NCI-H748 (cell line): Measurements from ENCODE around the gene SLC38A1.
"Not testable (repeated sequence)": the region's sequence is repeated elsewhere in the genome, so short reads cannot be mapped to it uniquely, and the experiment has no call there.

Source experiments
- DNase-seq: peaks from one replicate; lab custom pipeline; 2025; ENCODE audit not compliant: unreplicated experiment; lab: John Stamatoyannopoulos, UW

SLC38A1 gene

GRCh38 chr12:46209170-46209569, 59.7 kb downstream of the SLC38A1 start:
- DNase-seq: peak; percentile 23

DNA sequence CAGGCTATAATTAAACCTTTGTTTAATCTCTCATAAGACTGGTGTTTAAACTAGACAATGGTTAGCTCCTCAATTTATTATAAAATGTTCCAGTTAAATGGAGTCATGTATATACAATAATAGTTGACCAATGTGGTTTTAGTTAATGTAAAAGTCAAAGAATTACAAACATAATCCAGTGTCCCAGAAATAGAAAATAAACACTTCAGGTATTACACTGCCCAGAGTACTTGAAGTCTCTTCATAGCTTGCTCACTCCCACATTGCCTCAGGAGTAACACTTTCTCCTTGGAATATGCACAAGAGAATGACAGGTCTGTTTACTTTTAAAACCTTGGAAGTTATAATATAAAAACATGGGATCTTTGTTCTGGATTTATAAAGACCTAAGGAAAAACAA, 60.5 kb downstream of the SLC38A1 start:
- DNase-seq: no peak

- no peak for DNase-seq
Measured at GRCh38 chr12:46207644-46208043, 61.2 kb downstream of the SLC38A1 start.

DNA sequence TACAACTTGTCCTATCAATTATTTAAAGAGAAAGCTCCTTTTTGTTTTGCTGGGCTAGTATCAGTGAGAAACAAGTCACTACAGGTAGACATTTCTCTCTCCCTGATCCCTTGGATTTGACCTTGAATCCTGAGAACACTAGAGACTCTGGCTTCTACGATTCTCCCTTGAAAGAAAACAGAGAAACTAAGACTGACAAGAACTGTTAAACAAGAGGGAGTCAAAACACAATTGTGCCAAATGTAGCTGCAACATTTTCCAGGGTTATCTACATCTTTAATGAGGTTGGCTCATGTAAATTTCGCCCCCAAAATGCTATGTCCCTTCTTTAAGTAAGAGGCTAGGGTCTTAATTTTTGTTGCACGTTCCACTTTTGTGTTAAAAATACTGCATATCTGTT, 62.4 kb downstream of the SLC38A1 start:
- no peak for DNase-seq

DNA sequence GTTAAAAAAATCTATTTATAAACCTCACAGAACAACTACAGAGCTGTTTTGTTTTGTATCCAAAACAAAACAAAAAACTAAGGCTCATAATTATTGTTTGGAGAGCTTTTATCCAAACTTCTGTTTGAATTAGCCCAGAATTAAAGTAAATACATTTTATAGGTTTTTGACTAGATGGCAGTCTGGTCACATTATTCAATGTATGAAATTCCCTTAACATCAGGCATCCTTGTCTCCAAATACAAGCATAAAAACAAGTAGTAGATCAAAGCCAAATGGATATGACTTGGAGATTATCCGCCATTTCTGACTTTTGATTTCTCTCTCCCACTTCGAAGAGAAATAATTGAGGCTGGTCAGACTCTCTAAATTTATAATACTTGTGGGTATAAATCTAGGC, 63.5 kb downstream of the SLC38A1 start:
- DNase-seq: no peak

GRCh38 chr12:46201284-46201789, 67.5 kb downstream of the SLC38A1 start:
- DNase-seq: no peak

DNA sequence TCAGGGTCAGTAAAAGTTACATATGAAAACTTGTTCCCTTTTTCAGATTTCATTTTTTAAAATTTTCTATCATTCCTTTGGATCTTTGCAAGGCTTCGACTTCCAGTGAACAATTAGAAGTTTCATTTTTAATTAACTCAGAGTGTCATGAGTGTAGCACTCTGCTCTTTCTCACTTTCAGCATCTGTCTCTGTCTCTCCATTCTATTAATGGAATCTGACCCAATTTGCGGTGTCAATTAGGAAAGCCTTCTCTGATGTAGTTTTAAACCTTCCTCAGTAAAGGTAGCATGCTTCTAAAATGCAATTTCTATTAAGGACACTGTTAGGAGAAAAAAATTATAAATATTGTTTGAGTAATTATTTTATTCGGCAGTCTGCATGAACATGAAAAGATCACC, 68.3 kb downstream of the SLC38A1 start:
- DNase-seq: no peak

DNA sequence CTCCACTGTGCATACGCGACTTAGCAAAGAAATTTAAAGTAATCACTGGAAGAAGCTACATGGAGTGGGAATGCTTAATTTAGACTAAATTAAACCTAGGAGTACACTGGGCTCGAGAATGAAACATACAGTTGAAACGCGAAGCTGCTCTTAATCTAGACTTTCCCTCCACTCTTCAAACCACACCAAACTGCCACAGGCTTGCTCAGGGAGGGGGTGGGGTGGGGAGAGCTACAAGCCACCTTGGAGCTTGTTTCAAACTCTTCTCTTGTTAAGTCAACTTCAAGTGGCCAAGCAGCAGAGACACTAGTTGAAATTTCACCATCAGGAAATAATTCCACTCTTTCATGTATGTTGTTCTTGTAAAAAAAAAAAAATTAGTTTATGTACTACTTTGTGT, 69.9 kb downstream of the SLC38A1 start:
- no peak for DNase-seq

GRCh38 chr12:46197883-46198282, 71.0 kb downstream of the SLC38A1 start:
- DNase-seq: no peak

GRCh38 chr12:46190533-46190932, 78.3 kb downstream of the SLC38A1 start:
- DNase-seq: not testable (repeated sequence)

- no peak for DNase-seq
Measured at GRCh38 chr12:46188170-46188569, 80.7 kb downstream of the SLC38A1 start.

GRCh38 chr12:46187023-46187422, 81.8 kb downstream of the SLC38A1 start:
- DNase-seq: no peak

DNA sequence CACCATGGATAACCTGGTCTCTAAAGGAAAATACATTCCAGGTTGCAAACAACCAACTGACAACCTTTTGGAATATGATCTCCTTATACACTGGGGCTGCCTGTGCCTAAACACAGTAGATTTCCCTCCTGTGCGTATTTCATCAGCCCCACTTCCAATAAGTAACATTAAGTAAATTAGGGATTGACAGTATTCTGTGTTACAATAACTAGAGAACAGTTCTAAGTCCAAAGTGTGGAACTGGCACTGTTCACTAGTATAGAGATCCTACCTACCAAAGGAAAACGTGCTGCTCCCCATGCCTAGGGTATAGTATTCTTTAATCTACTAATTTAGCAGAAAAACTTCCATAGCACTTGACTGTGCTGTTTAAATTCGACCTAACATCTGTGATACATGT, 82.8 kb downstream of the SLC38A1 start:
- DNase-seq: no peak

DNA sequence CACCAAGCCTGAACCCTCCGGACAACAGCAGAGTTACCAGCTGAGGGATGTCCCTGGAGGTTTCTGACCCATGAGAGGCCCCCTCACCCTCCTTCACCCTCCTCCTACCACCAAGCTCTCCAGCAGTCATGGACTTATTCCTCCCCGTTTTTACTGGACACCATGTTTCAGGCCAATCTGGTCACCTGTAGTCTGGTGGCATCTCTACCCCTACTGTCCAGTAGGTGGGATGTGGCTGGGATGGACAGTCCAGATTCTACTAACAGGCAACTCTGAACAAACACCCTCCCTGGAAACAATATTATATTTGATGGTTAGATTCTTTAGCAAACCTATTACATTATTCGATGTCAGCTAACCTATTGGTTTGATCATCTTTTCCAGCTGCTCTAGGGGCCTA, 83.2 kb downstream of the SLC38A1 start:
- no peak for DNase-seq

- no peak for DNase-seq
Measured at GRCh38 chr12:46184798-46185595, 83.8 kb downstream of the SLC38A1 start.

- no peak for DNase-seq
Measured at GRCh38 chr12:46183112-46183511, 85.7 kb downstream of the SLC38A1 start.

DNA sequence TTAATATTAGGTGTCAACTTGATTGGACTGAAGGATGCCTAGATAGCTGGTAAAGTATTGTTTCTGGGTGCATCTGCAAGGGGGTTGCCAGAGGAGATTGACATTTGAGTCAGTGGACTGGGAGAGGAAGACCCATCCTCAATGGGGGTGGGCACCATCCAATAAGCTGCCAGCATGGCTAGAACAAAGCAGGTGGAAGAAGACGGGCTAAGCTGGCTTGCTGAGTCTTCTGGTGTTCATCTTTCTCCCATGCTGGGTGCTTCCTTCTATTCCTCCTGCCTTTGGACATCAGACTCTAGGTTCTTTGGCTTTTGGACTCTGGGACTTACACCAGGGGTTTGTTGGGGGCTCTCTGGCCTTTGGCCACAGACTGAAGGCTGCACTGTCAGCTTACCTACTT, 87.4 kb downstream of the SLC38A1 start:
- DNase-seq: no peak

GRCh38 chr12:46179693-46180452, 89.0 kb downstream of the SLC38A1 start:
- no peak for DNase-seq

DNA sequence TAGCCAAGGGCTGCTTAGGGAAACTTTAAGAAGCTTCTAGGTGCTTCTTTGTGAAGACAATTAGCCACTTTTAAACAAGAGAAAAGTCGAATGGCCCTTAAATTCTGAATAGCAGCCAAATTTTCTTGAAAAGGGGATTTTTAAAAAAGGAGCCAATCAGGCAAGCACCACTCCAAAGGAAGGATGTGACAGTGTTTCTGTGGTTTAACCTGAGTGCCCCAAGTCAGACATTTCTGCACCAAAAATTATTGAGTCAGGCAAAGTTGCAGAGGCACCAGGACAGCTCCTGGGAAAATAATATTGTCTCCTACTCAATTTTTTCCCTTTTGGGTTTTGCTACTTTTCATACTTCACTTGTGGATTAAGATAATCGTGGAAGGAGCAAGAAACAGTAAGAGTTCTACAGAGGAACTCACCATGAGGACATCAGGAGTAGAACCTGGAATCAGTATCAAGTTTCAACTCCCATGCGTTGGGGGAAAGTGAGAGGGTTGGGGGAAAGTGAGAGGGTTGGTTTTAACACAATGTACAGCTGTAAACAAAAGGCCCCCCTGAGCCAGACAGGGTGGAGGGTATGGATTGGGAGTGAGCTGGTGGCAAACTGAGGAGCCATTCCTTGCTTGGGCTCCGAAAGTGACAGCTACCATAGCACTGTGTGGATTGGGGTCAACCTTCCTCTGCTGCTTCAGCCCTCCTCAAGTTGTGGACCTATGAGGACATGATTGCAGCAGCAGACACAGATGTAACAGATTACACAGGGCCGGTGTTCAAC, 90.8 kb downstream of the SLC38A1 start:
- DNase-seq: no peak

DNA sequence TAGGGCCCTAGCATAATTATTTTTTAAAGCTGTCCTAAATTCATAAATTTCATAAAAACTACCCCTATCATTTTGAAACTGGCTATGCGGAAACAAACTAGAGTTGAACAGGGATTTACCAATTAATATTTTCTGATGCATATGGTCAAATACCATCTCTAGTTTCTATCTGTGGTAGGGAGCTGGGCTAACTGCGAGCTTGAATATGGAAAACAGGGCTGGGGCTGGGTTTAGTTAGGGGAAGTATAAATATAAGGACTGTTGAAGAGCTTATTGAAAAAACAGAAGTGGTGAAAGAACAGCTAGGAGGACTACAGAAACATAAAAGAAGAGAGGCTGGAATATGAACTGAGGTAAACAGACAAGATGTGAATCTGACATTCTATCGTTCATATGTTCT, 91.8 kb downstream of the SLC38A1 start:
- no peak for DNase-seq

GRCh38 chr12:46174919-46175318, 93.9 kb downstream of the SLC38A1 start:
- DNase-seq: no peak
